WERI-Rb-1 (cell line): ENCODE results near the gene USP24.

Source experiments
- DNase-seq: peaks from one replicate; pipeline ENCODE4 v3.0.0-alpha.2; 2020
- H3K27ac ChIP-seq: fragments of 250-450 bp; sonication (Bioruptor Pico); 2 replicates; pipeline ENCODE4 v1.5.1; 2020; ENCODE audit warnings: mild to moderate bottlenecking, moderate library complexity
- H3K27me3 ChIP-seq: fragments of 250-450 bp; sonication (Bioruptor Pico); 2 replicates; pipeline ENCODE4 v1.5.1; 2021; ENCODE audit warnings: mild to moderate bottlenecking, low read depth, moderate library complexity; ENCODE audit not compliant: insufficient read depth, severe bottlenecking
- H3K36me3 ChIP-seq: fragments of 250-450 bp; sonication (Bioruptor Pico); 2 replicates; pipeline ENCODE4 v1.5.1; 2020; ENCODE audit warnings: mild to moderate bottlenecking, moderate library complexity
- H3K4me3 ChIP-seq: 2 replicates; pipeline ENCODE4 v1.5.1; 2011; ENCODE audit warnings: low read depth, mild to moderate bottlenecking, control low read depth, low read length
- H3K9me3 ChIP-seq: fragments of 250-450 bp; sonication (Bioruptor Pico); 2 replicates; pipeline ENCODE4 v1.5.1; 2021; ENCODE audit warnings: mild to moderate bottlenecking, moderate library complexity; ENCODE audit not compliant: severe bottlenecking
- CTCF ChIP-seq: IDR thresholded peaks from 2 replicates; pipeline ENCODE4 v1.5.1; 2011; ENCODE audit warnings: low read depth, mild to moderate bottlenecking, control low read depth, inconsistent platforms, low read length

USP24 gene

DNA sequence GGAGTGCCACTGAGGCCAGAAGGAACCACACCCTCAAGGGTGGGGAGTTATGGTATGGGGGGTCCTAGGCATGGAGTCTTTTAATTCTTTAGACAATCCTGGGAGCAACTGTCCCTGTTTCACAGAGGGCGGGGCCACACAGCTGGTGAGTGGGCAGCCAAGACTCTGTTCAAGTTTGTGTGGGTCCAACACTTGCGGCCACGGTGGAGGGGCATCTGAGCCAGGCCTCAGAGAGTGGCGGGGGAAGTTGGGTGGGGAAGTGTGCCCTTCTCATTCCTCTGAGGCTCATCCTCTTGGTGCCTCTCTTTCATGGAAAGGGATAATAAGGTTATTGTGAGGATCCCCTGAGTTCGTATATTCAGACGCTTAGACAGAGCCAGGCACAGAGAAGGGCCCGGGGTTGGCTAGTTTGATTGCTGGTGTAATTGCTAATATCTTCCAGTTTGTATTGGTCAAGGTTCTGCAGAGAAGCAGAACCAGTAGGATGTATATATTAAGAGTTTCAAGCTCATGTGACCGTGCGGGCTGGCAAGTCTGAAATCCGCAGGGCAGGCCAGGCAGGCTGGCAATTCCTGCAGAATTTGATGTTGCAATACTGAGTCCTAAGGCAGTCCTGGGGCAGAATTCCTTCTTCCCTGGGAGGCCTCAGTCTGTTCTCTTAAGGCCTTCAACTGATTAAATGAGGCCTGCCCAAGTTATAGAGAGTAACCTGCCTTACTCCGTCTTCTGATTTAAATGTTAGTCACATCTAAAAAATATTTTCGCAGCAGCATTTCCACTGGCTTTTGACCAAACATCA, 159.9 kb downstream of the USP24 start:
- H3K4me3 ChIP-seq: no peak overlapping the region
- H3K9me3 ChIP-seq: no peaks in the 10 kb centered on the region
- TF ChIP-seq CTCF: no peak

GRCh38 chr1:55054396-55054795, 160.8 kb downstream of the USP24 start:
- no peaks in the 10 kb centered on the region for H3K9me3 ChIP-seq
- H3K36me3 ChIP-seq: no peaks in the 10 kb centered on the region
- no peak for TF ChIP-seq CTCF
- H3K27ac ChIP-seq: no peak overlapping the region
- H3K4me3 ChIP-seq: no peak overlapping the region
- DNase-seq: no peak
- no peaks in the 10 kb centered on the region for H3K27me3 ChIP-seq

More for the DNA sequence above, 159.9 kb downstream of the USP24 start:
- Histone ChIP-seq H3K36me3 (no peaks in the 10 kb centered on the region), H3K27me3 (no peaks in the 10 kb centered on the region), H3K27ac (no peak overlapping the region)
- DNase-seq: no peak

- Histone ChIP-seq H3K9me3 (no peaks in the 10 kb centered on the region), H3K27me3 (no peaks in the 10 kb centered on the region), H3K36me3 (no peaks in the 10 kb centered on the region), H3K4me3 (no peak overlapping the region), H3K27ac (no peak overlapping the region)
- TF ChIP-seq CTCF: no peak
- no peak for DNase-seq
These were observed 161.8 kb downstream of the USP24 start for GRCh38 chr1:55053265-55053954.

DNA sequence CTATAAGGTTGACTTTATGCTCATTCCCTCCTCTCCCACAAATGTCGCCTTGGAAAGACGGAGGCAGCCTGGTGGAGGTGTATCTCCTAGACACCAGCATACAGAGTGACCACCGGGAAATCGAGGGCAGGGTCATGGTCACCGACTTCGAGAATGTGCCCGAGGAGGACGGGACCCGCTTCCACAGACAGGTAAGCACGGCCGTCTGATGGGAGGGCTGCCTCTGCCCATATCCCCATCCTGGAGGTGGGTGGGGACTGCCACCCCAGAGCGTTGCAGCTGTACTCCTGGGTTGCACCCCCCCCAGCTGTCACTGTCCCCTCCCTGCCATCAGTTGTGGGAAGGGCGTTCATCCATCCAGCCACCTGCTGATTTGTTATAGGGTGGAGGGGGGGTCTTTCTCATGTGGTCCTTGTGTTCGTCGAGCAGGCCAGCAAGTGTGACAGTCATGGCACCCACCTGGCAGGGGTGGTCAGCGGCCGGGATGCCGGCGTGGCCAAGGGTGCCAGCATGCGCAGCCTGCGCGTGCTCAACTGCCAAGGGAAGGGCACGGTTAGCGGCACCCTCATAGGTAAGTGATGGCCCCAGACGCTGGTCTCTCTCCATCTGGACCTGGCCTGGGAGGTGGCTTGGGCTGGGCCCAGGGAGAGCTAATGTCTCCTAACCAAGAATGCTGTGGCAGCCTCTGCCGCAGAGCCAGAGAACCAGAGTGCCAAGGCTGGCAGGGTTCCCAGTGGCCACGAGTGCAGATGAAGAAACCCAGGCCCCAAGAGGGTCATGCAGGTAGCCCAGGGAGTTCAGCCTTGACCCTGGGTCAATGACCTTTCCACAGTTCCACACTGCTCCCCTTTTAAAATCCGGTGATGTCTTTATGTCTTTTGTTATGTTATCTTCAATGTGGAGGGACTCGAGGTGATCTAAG, 162.7 kb downstream of the USP24 start:
- Histone ChIP-seq H3K9me3 (no peaks in the 10 kb centered on the region), H3K4me3 (no peak overlapping the region), H3K36me3 (no peaks in the 10 kb centered on the region), H3K27ac (no peak overlapping the region), H3K27me3 (no peaks in the 10 kb centered on the region)
- TF ChIP-seq CTCF: no peak
- no peak for DNase-seq

GRCh38 chr1:55051621-55052020, 163.5 kb downstream of the USP24 start:
- Histone ChIP-seq H3K9me3 (no peaks in the 10 kb centered on the region), H3K36me3 (no peaks in the 10 kb centered on the region), H3K27ac (no peak overlapping the region), H3K4me3 (no peak overlapping the region), H3K27me3 (no peaks in the 10 kb centered on the region)
- no peak for DNase-seq
- no peak for TF ChIP-seq CTCF
